Ascending aorta (tissue), 2 donors: ENCODE results near the gene TECPR1. TPM values are rescaled to one million over a fixed set of nuclear protein-coding genes. Genes with fewer than 3 reads are reported as not detected.

ENCODE experiments used
- DNase-seq, 2 donors: peaks; one replicate each; pipeline ENCODE4 v3.0.0-alpha.2; 2019; ENCODE audit warnings: low spot score in 2 of 2
- H3K27ac ChIP-seq, 2 donors: fragments of 200-600 bp; sonication (generic); one replicate each; pipeline ENCODE4 v1.5.1; 2016 to 2017; ENCODE audit warnings: mild to moderate bottlenecking in 1 of 2
- H3K27me3 ChIP-seq: fragments of 200-600 bp; sonication (generic); one replicate; pipeline ENCODE4 v1.5.1; 2017
- H3K36me3 ChIP-seq, 2 donors: fragments of 200-600 bp; sonication (generic); one replicate each; pipeline ENCODE4 v1.5.1; 2016
- H3K4me1 ChIP-seq, 2 donors: fragments of 200-600 bp; sonication (generic); one replicate each; pipeline ENCODE4 v1.5.1; 2016 to 2017; ENCODE audit warnings: mild to moderate bottlenecking in 1 of 2
- H3K4me3 ChIP-seq, 2 donors: fragments of 200-600 bp; sonication (generic); one replicate each; pipeline ENCODE4 v1.5.1; 2016 to 2017; ENCODE audit warnings: mild to moderate bottlenecking in 1 of 2
- H3K9me3 ChIP-seq, 2 donors: fragments of 200-600 bp; sonication (generic); one replicate each; pipeline ENCODE4 v1.5.1; 2016
- intact Hi-C: fragments of 100-400 bp; cut with DNase I; formaldehyde crosslinking; loops from one replicate; pipeline ENCODE4 v1.15.1; 2023
- total RNA-seq: library from RNA; depleted of rRNA; stranded (reverse); fragments of >200 nt; gene quantifications from one replicate; pipeline ENCODE4 v1.1.0, GENCODE V29; 2016
- TF ChIP-seq, protein P1 (sequence below), 3 experiments: fragments of 200-600 bp in 2 of 3; fragments of 450-650 bp in 1 of 3; sonication (generic) in 2 of 3; IDR thresholded peaks; one replicate each; pipeline ENCODE4 v1.5.1; 2016 to 2019; ENCODE audit warnings: antibody characterized with exemption in 3 of 3, mild to moderate bottlenecking in 1 of 3, moderate library complexity in 1 of 3

Gene TECPR1
- total RNA-seq, 1 donor from 2014 or later: 28.1 TPM

- Histone ChIP-seq H3K4me3 (peak overlapping the region; percentile 93 to 100), H3K27me3 (no peaks in the 10 kb centered on the region), H3K36me3 (peaks cover 1 to 7% of the 10 kb centered on the region in 2 donors), H3K9me3 (no peaks in the 10 kb centered on the region), H3K27ac (peak overlapping the region; percentile 99), H3K4me1 (peaks cover 29 to 45% of the 10 kb centered on the region in 2 donors)
- intact Hi-C loops: loop anchor here (5.0 to 10.0 kb wide), 4 partner anchors 335 to 1222 kb away; partner anchors contain the start of genes NPTX2, TRRAP, ZKSCAN5 and ZNF394
- TF ChIP-seq, protein P1, sequence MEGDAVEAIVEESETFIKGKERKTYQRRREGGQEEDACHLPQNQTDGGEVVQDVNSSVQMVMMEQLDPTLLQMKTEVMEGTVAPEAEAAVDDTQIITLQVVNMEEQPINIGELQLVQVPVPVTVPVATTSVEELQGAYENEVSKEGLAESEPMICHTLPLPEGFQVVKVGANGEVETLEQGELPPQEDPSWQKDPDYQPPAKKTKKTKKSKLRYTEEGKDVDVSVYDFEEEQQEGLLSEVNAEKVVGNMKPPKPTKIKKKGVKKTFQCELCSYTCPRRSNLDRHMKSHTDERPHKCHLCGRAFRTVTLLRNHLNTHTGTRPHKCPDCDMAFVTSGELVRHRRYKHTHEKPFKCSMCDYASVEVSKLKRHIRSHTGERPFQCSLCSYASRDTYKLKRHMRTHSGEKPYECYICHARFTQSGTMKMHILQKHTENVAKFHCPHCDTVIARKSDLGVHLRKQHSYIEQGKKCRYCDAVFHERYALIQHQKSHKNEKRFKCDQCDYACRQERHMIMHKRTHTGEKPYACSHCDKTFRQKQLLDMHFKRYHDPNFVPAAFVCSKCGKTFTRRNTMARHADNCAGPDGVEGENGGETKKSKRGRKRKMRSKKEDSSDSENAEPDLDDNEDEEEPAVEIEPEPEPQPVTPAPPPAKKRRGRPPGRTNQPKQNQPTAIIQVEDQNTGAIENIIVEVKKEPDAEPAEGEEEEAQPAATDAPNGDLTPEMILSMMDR (IDR thresholded peaks at IDR 0.05): no peak
- DNase-seq: no peak
These were observed 30.7 kb upstream of the TECPR1 start for GRCh38 chr7:98282703-98283102.

GRCh38 chr7:98281757-98282606, 29.9 kb upstream of the TECPR1 start:
- TF ChIP-seq, protein P1 (IDR thresholded peaks at IDR 0.05): no peak
- Histone ChIP-seq H3K4me1 (peaks cover 29 to 38% of the 10 kb centered on the region in 2 donors), H3K4me3 (peak overlapping the region; percentile 93 to 100), H3K9me3 (no peaks in the 10 kb centered on the region), H3K27ac (peak overlapping the region; percentile 99), H3K27me3 (no peaks in the 10 kb centered on the region), H3K36me3 (no peaks in the 10 kb centered on the region)
- intact Hi-C loops: loop anchor here (1.0 to 10.0 kb wide), 7 partner anchors 30 to 1223 kb away; partner anchors contain the start of genes LMTK2, NPTX2, TECPR1 and TRRAP
- no peak for DNase-seq

DNA sequence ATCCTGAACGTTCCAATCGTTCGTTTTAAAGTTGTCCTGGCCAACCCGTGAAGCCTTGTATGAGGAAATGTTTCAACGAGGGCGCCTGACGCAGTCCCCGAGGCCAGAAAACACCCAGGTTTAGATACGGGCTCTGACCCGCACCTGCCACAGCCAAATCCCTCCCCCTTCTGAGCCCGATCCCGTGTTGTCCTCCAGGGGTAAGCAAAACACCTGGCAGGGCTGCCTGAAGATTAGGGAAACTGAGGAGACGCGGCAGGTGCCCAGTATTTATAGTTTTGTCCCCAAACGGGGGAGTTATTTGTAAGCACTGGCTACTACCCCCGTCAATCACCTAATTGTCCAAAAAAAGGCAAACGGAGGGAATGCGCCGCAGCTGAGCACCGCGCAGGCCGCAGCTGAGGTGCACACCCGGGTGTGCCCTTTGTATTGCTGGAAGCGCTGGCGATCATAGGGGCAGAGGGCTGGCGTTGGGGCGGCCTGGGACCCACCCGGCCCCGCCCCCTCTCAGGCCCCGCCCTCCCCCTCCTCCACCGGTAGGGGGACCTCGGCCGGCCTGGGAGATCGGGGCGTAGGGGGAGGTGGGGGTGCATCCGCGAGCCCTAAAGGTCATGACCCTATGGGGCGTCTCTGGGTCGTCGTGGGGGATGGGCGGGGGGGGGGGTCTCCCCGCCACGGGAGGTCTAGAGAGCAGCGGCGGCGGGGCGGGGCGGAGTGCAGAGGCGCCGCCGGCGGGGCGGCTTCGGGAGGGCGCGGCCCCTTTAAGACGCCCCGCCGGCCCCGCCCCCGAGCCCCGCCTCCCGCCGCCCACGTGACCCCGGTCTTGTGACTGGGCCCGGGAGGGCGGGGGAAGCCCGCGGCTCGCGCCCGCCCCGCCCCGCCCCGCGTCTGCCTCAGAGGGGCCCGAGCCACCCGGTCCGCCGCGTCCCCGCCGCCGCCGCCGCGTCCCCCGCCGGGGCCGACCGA, 29.0 kb upstream of the TECPR1 start, which contains the start of gene BRI3:
BRI3 (plus strand) TSS at position 896 of the 966 bp plus-strand sequence. CDS start 110 bp downstream, outside the sequence.
- peak; percentile 55 to 96 for DNase-seq
- H3K9me3 ChIP-seq: no peaks in the 10 kb centered on the region
- H3K4me3 ChIP-seq: peak within 1 kb of the TSS; percentile 93 to 100
- TF ChIP-seq, protein P1 (IDR thresholded peaks at IDR 0.05): no peak
- peak within 1 kb of the TSS; percentile 99 for H3K27ac ChIP-seq
- peaks cover 25 to 33% of the 10 kb centered on the region in 2 donors for H3K4me1 ChIP-seq
- no peaks in the 10 kb centered on the region for H3K36me3 ChIP-seq
- intact Hi-C loops: loop anchor here (1.0 to 10.0 kb wide), 7 partner anchors 29 to 1224 kb away; partner anchors contain the start of genes LMTK2, NPTX2, TECPR1 and TRRAP
- no peaks in the 10 kb centered on the region for H3K27me3 ChIP-seq

DNA sequence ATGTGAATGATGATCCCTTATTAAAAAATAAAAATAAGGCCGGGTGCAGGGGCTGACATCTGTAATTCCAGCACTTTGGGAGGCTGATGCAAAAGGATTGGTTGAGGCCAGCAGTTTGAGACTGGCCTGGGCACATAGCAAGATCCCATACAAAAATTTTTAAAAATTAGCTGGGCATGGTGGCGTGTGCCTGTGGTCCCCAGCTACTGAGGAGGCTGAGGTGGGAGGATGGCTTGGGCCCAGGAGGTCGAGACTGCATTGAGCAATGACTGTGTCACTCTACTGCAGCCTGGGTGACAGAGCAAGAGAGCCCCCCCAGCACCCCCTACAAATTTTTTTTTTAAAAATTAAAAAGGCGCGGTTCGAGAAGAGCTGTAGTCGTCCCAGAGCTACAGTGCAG, 28.3 kb upstream of the TECPR1 start:
- TF ChIP-seq, protein P1 (IDR thresholded peaks at IDR 0.05): no peak
- no peaks in the 10 kb centered on the region for H3K27me3 ChIP-seq
- H3K9me3 ChIP-seq: no peaks in the 10 kb centered on the region
- peak overlapping the region; percentile 93 to 100 for H3K4me3 ChIP-seq
- peak overlapping the region in 1 of 2 donors; percentile 86 for H3K27ac ChIP-seq
- intact Hi-C loops: loop anchor here (2.0 to 10.0 kb wide), 6 partner anchors 93 to 1225 kb away; partner anchors contain the start of genes LMTK2, NPTX2, TRRAP and ZKSCAN5
- no peak for DNase-seq
- peaks cover 17 to 25% of the 10 kb centered on the region in 2 donors for H3K4me1 ChIP-seq
- H3K36me3 ChIP-seq: no peaks in the 10 kb centered on the region

DNA sequence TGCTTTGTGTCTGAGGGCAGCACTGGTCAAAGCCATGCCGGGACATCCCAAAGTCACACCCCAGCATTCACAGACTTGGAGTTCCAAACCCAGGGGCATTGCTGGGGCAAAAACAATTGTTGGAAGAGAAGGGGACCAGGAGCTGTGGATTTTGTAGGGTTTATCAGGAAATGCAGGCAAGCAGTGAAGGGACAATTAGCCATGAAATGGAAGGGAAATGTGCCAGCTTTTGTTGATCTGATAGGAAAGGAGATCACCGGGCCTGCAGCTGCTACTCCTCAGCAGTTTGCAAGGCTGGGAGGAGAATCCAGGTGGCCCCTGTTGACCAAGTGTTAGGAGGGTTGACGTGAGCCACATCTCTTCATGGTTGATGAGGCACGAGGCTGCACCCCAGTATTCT, 26.9 kb upstream of the TECPR1 start:
- no peak for DNase-seq
- Histone ChIP-seq H3K27ac (no peak overlapping the region), H3K4me3 (no peak overlapping the region), H3K9me3 (no peaks in the 10 kb centered on the region), H3K4me1 (peaks cover 7 to 18% of the 10 kb centered on the region in 2 donors), H3K36me3 (no peaks in the 10 kb centered on the region), H3K27me3 (no peaks in the 10 kb centered on the region)
- intact Hi-C loops: no loop called here
- TF ChIP-seq, protein P1 (IDR thresholded peaks at IDR 0.05): no peak
